SHP77 treated with DMSO at 0.1 percent for 48 hours (cell line): ENCODE data around the gene POC1A.

Source experiments
- DNase-seq: peaks from one replicate; lab custom pipeline; 2025; lab: John Stamatoyannopoulos, UW

The POC1A gene

GRCh38 chr3:52154135-52155094 is at the start of gene POC1A:
Gene POC1A, minus strand, starts transcription at chr3:52154423. Its CDS starts 51 bp downstream, at chr3:52154372.
- DNase-seq, result peak; percentile 90

GRCh38 chr3:52203701-52204100 is 49.5 kb upstream of the POC1A start:
- no peak for DNase-seq

- no peak for DNase-seq
Measured at GRCh38 chr3:52202384-52203077, 48.3 kb upstream of the POC1A start.

- no peak for DNase-seq
Measured at GRCh38 chr3:52200981-52201679, 46.9 kb upstream of the POC1A start.

GRCh38 chr3:52198643-52199608 is 44.7 kb upstream of the POC1A start:
- DNase-seq, result no peak

- peak; percentile 68 for DNase-seq
Measured at GRCh38 chr3:52197842-52198625, 43.8 kb upstream of the POC1A start, which contains the start of gene ALAS1. Gene ALAS1, plus strand, starts transcription at chr3:52198160. Its CDS starts 1,082 bp downstream, at chr3:52199242.

- DNase-seq, result no peak
Measured at GRCh38 chr3:52197499-52197841, 43.2 kb upstream of the POC1A start.

- no peak for DNase-seq
Measured at GRCh38 chr3:52196977-52197376, 42.8 kb upstream of the POC1A start.

GRCh38 chr3:52195823-52196331 is 41.7 kb upstream of the POC1A start:
- no peak for DNase-seq

GRCh38 chr3:52195291-52195597 is 41.0 kb upstream of the POC1A start:
- no peak for DNase-seq

GRCh38 chr3:52194485-52195290 is 40.5 kb upstream of the POC1A start:
- no peak for DNase-seq

GRCh38 chr3:52193065-52193464 is 38.8 kb upstream of the POC1A start:
- no peak for DNase-seq

GRCh38 chr3:52191663-52192062 is 37.4 kb upstream of the POC1A start:
- no peak for DNase-seq

- no peak for DNase-seq
Measured at GRCh38 chr3:52190294-52191074, 36.3 kb upstream of the POC1A start.

- no peak for DNase-seq
Measured at GRCh38 chr3:52188556-52188955, 34.3 kb upstream of the POC1A start.

- DNase-seq, result no peak
Measured at GRCh38 chr3:52186729-52187128, 32.5 kb upstream of the POC1A start.

- DNase-seq, result no peak
Measured at GRCh38 chr3:52185837-52186236, 31.6 kb upstream of the POC1A start.

GRCh38 chr3:52185311-52185710 is 31.1 kb upstream of the POC1A start:
- DNase-seq, result no peak

- DNase-seq, result no peak
Measured at GRCh38 chr3:52184690-52185089, 30.5 kb upstream of the POC1A start.
